DOHH2 (cell line): Measurements from ENCODE around the gene MTSS2.

Source experiments
- H3F3A ChIP-seq: fragments of 200-600 bp; sonication (generic), shearing (Covaris generic); 2 replicates; pipeline ENCODE4 v1.6.0; 2016; ENCODE audit warnings: antibody characterized with exemption, mild to moderate bottlenecking; ENCODE audit not compliant: control insufficient read depth, insufficient read depth
- H3K27ac ChIP-seq: fragments of 200-600 bp; sonication (generic); 2 replicates; pipeline ENCODE4 v1.5.1; 2014; ENCODE audit warnings: low read depth, mild to moderate bottlenecking, low read length, moderate library complexity
- H3K27me3 ChIP-seq: fragments of 200-600 bp; sonication (generic); 2 replicates; pipeline ENCODE4 v1.6.1; 2014; ENCODE audit warnings: mild to moderate bottlenecking, low read length, mixed read lengths; ENCODE audit not compliant: control insufficient read depth
- H3K36me3 ChIP-seq: fragments of 200-600 bp; sonication (generic); 2 replicates; pipeline ENCODE4 v1.6.1; 2014; ENCODE audit warnings: mild to moderate bottlenecking, low read length, moderate library complexity, mixed read lengths; ENCODE audit not compliant: control insufficient read depth
- H3K4me1 ChIP-seq: fragments of 200-600 bp; sonication (generic); 2 replicates; pipeline ENCODE4 v1.6.1; 2014; ENCODE audit warnings: mild to moderate bottlenecking, low read length, mixed read lengths; ENCODE audit not compliant: control insufficient read depth
- H3K4me2 ChIP-seq: fragments of 200-600 bp; sonication (generic); 2 replicates; pipeline ENCODE4 v1.6.0; 2014; ENCODE audit warnings: mild to moderate bottlenecking, low read length, moderate library complexity
- H3K4me3 ChIP-seq: fragments of 200-600 bp; sonication (generic); 2 replicates; pipeline ENCODE4 v1.5.1; 2014; ENCODE audit warnings: mild to moderate bottlenecking, low read length, mixed read lengths
- H3K79me2 ChIP-seq: fragments of 200-600 bp; sonication (generic); 2 replicates; pipeline ENCODE4 v1.6.1; 2014; ENCODE audit warnings: mild to moderate bottlenecking, low read length, mixed read lengths; ENCODE audit not compliant: control insufficient read depth
- H3K9me2 ChIP-seq: fragments of 200-600 bp; sonication (generic); replicated peaks from 2 replicates; pipeline ENCODE4 v1.6.1; 2014; ENCODE audit warnings: mild to moderate bottlenecking, low read length, mixed read lengths; ENCODE audit not compliant: control insufficient read depth
- H3K9me3 ChIP-seq: fragments of 200-600 bp; sonication (generic); 2 replicates; pipeline ENCODE4 v1.6.1; 2014; ENCODE audit warnings: antibody characterized with exemption, low read length, mixed read lengths; ENCODE audit not compliant: control insufficient read depth, insufficient read depth
- H4K20me1 ChIP-seq: fragments of 200-600 bp; sonication (generic); 2 replicates; pipeline ENCODE4 v1.6.0; 2014; ENCODE audit warnings: low read depth, mild to moderate bottlenecking, antibody characterized with exemption, low read length, moderate library complexity; ENCODE audit not compliant: control insufficient read depth, insufficient read depth
- CTCF ChIP-seq: fragments of 200-600 bp; sonication (generic); IDR thresholded peaks from one replicate; pipeline ENCODE4 v1.5.1; 2014; ENCODE audit warnings: antibody characterized with exemption, mild to moderate bottlenecking, low read depth, low read length; ENCODE audit not compliant: poor library complexity, severe bottlenecking
- EZH2phosphoT487 ChIP-seq: fragments of 200-600 bp; sonication (generic); IDR thresholded peaks from 2 replicates; pipeline ENCODE4 v1.6.1; 2017; ENCODE audit warnings: borderline replicate concordance, mild to moderate bottlenecking, antibody characterized with exemption, low read length, moderate library complexity, mixed read lengths

The MTSS2 gene

GRCh38 chr16:70689035-70689969, 3.4 kb upstream of the MTSS2 start:
- H4K20me1 ChIP-seq, result no peaks in the 10 kb centered on the region
- no peak overlapping the region for H3K4me3 ChIP-seq
- H3K4me2 ChIP-seq, result no peak overlapping the region
- no peaks in the 10 kb centered on the region for H3K27me3 ChIP-seq
- H3K9me2 ChIP-seq, result no peaks in the 10 kb centered on the region
- H3K79me2 ChIP-seq, result no peaks in the 10 kb centered on the region
- no peak overlapping the region for H3K27ac ChIP-seq
- H3K4me1 ChIP-seq, result no peaks in the 10 kb centered on the region
- TF ChIP-seq EZH2phosphoT487, result no peak
- TF ChIP-seq CTCF, result no peak
- H3K36me3 ChIP-seq, result no peaks in the 10 kb centered on the region
- no peaks in the 10 kb centered on the region for H3K9me3 ChIP-seq
- no peaks in the 10 kb centered on the region for H3F3A ChIP-seq

GRCh38 chr16:70688246-70688742, 2.4 kb upstream of the MTSS2 start:
- no peak overlapping the region for H3K27ac ChIP-seq
- TF ChIP-seq EZH2phosphoT487 (no peak), CTCF (no peak)
- H3K4me1 ChIP-seq, result no peaks in the 10 kb centered on the region
- H3K9me2 ChIP-seq, result no peaks in the 10 kb centered on the region
- H3F3A ChIP-seq, result no peaks in the 10 kb centered on the region
- no peaks in the 10 kb centered on the region for H3K79me2 ChIP-seq
- no peaks in the 10 kb centered on the region for H4K20me1 ChIP-seq
- H3K4me3 ChIP-seq, result no peak overlapping the region
- H3K4me2 ChIP-seq, result no peak overlapping the region
- no peaks in the 10 kb centered on the region for H3K36me3 ChIP-seq
- no peaks in the 10 kb centered on the region for H3K27me3 ChIP-seq
- H3K9me3 ChIP-seq, result no peaks in the 10 kb centered on the region

- no peaks in the 10 kb centered on the region for H4K20me1 ChIP-seq
- H3K27ac ChIP-seq, result no peak overlapping the region
- no peaks in the 10 kb centered on the region for H3K27me3 ChIP-seq
Measured at GRCh38 chr16:70687671-70688245, 1.9 kb upstream of the MTSS2 start.

More at GRCh38 chr16:70687671-70688245, 1.9 kb upstream of the MTSS2 start:
- TF ChIP-seq CTCF (no peak), EZH2phosphoT487 (no peak)
- H3K9me3 ChIP-seq, result no peaks in the 10 kb centered on the region
- H3K79me2 ChIP-seq, result no peaks in the 10 kb centered on the region
- no peaks in the 10 kb centered on the region for H3K4me1 ChIP-seq
- H3K4me3 ChIP-seq, result no peak overlapping the region
- H3K9me2 ChIP-seq, result no peaks in the 10 kb centered on the region
- no peak overlapping the region for H3K4me2 ChIP-seq
- H3K36me3 ChIP-seq, result no peaks in the 10 kb centered on the region
- no peaks in the 10 kb centered on the region for H3F3A ChIP-seq
